ENCODE measurements around the gene ADAMTS17. TPM values are rescaled to one million over a fixed set of nuclear protein-coding genes. Genes with fewer than 3 reads are reported as not detected.

The ADAMTS17 gene
- total RNA-seq, 1 experiment from 2014 or later, result 1.5 TPM

DNA sequence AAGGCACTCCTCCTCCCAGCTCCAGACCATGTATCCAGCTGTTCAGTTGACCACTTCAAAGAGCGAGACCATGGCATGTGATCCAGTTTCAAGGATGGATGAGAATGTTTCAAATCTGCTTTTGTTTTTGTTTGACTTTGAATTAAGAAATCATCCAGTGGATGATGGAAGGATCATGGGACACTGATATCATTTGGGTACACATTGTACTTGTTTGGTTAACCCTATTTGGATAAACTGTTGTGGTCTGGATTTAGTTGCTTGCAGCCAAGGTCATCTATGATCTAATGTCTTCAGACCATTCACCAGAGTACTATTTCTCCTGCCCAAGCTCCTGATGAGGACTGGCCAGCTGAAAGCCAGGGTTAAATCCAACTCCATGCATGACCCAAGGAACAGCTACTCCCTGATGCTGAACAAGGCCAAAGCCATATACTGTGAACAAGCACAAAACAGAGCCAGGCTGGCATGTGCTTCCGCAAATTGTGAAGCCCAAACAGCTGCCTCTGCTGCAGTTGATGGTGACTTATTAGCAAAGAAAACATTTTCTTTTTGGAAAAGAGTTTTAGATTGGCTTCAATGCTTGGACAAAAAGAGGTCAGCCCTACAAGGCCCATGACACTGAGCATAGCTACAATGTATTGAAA is 5.2 kb upstream of the ADAMTS17 start:
- peaks cover 7% of the 10 kb centered on the region for H3K27me3 Mint-ChIP-seq (ENCODE audit: insufficient read depth, unreplicated experiment)
- no peak overlapping the region for H3K4me3 Mint-ChIP-seq (ENCODE audit: unreplicated experiment)
- Histone ChIP-seq H3K36me3 (ENCODE audit: control insufficient read depth, insufficient read depth, low read length) (no peaks in the 10 kb centered on the region), H3K4me3 (ENCODE audit: low read depth, low read length) (no peak overlapping the region), H3K9me3 (no peaks in the 10 kb centered on the region), H3K4me1 (no peaks in the 10 kb centered on the region), H3K27me3 (replicated peaks; ENCODE audit: control insufficient read depth, insufficient read depth, low read length) (no peaks in the 10 kb centered on the region)
- H3K4me1 Mint-ChIP-seq (ENCODE audit: low read depth, unreplicated experiment), result no peaks in the 10 kb centered on the region
- H3K9me3 Mint-ChIP-seq (ENCODE audit: unreplicated experiment), result peaks cover 2% of the 10 kb centered on the region
- BruUV-seq (replicated peaks), result no TSS peak
- ChIA-PET POLR2A (no interaction called here), CTCF (no interaction called here)
- H3K27ac Mint-ChIP-seq (ENCODE audit: unreplicated experiment), result no peak overlapping the region
- DNase-seq, result no peak
- intact Hi-C loops (cut with micrococcal nuclease; ENCODE audit: unreplicated experiment), result no loop called here
- TF ChIP-seq, protein P1, sequence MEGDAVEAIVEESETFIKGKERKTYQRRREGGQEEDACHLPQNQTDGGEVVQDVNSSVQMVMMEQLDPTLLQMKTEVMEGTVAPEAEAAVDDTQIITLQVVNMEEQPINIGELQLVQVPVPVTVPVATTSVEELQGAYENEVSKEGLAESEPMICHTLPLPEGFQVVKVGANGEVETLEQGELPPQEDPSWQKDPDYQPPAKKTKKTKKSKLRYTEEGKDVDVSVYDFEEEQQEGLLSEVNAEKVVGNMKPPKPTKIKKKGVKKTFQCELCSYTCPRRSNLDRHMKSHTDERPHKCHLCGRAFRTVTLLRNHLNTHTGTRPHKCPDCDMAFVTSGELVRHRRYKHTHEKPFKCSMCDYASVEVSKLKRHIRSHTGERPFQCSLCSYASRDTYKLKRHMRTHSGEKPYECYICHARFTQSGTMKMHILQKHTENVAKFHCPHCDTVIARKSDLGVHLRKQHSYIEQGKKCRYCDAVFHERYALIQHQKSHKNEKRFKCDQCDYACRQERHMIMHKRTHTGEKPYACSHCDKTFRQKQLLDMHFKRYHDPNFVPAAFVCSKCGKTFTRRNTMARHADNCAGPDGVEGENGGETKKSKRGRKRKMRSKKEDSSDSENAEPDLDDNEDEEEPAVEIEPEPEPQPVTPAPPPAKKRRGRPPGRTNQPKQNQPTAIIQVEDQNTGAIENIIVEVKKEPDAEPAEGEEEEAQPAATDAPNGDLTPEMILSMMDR (IDR thresholded peaks at IDR 0.05; ENCODE audit: insufficient read depth in 1 of 2, low read depth in 1 of 2, low read length in 1 of 2, severe bottlenecking in 1 of 2, unreplicated experiment in 1 of 2), result no peak
- no peaks in the 10 kb centered on the region for H3K36me3 Mint-ChIP-seq (ENCODE audit: insufficient read depth, unreplicated experiment)

- Histone ChIP-seq H3K4me3 (ENCODE audit: low read depth, low read length) (no peak overlapping the region), H3K27me3 (replicated peaks; ENCODE audit: control insufficient read depth, insufficient read depth, low read length) (no peaks in the 10 kb centered on the region), H3K36me3 (ENCODE audit: control insufficient read depth, insufficient read depth, low read length) (no peaks in the 10 kb centered on the region), H3K4me1 (no peaks in the 10 kb centered on the region), H3K9me3 (no peaks in the 10 kb centered on the region)
- H3K27me3 Mint-ChIP-seq (ENCODE audit: insufficient read depth, unreplicated experiment), result peaks cover 7% of the 10 kb centered on the region
- H3K36me3 Mint-ChIP-seq (ENCODE audit: insufficient read depth, unreplicated experiment), result no peaks in the 10 kb centered on the region
- BruUV-seq (replicated peaks), result no TSS peak
- TF ChIP-seq, protein P1 (IDR thresholded peaks at IDR 0.05; ENCODE audit: insufficient read depth in 1 of 2, low read depth in 1 of 2, low read length in 1 of 2, severe bottlenecking in 1 of 2, unreplicated experiment in 1 of 2), result no peak
- POLR2A ChIA-PET, result no interaction called here
- intact Hi-C loops (cut with micrococcal nuclease; ENCODE audit: unreplicated experiment), result no loop called here
- no peaks in the 10 kb centered on the region for H3K4me1 Mint-ChIP-seq (ENCODE audit: low read depth, unreplicated experiment)
- no peak overlapping the region for H3K4me3 Mint-ChIP-seq (ENCODE audit: unreplicated experiment)
- H3K9me3 Mint-ChIP-seq (ENCODE audit: unreplicated experiment), result no peaks in the 10 kb centered on the region
- CTCF ChIA-PET, result no interaction called here
- H3K27ac Mint-ChIP-seq (ENCODE audit: unreplicated experiment), result no peak overlapping the region
- DNase-seq, result no peak
Observed at GRCh38 chr15:100345438-100345837, 3.7 kb upstream of the ADAMTS17 start.

GRCh38 chr15:100343251-100343650 is 1.5 kb upstream of the ADAMTS17 start:
- H3K36me3 Mint-ChIP-seq (ENCODE audit: insufficient read depth, unreplicated experiment), result no peaks in the 10 kb centered on the region
- Histone ChIP-seq H3K4me3 (ENCODE audit: low read depth, low read length) (no peak overlapping the region), H3K9me3 (no peaks in the 10 kb centered on the region), H3K4me1 (no peaks in the 10 kb centered on the region), H3K27me3 (replicated peaks; ENCODE audit: control insufficient read depth, insufficient read depth, low read length) (no peaks in the 10 kb centered on the region), H3K36me3 (ENCODE audit: control insufficient read depth, insufficient read depth, low read length) (no peaks in the 10 kb centered on the region)
- no peaks in the 10 kb centered on the region for H3K9me3 Mint-ChIP-seq (ENCODE audit: unreplicated experiment)
- POLR2A ChIA-PET, result no interaction called here
- CTCF ChIA-PET, result no interaction called here
- no peaks in the 10 kb centered on the region for H3K4me1 Mint-ChIP-seq (ENCODE audit: low read depth, unreplicated experiment)
- H3K27ac Mint-ChIP-seq (ENCODE audit: unreplicated experiment), result no peak overlapping the region
- peaks cover 9% of the 10 kb centered on the region for H3K27me3 Mint-ChIP-seq (ENCODE audit: insufficient read depth, unreplicated experiment)
- H3K4me3 Mint-ChIP-seq (ENCODE audit: unreplicated experiment), result no peak overlapping the region
- intact Hi-C loops (cut with micrococcal nuclease; ENCODE audit: unreplicated experiment), result loop anchor here (2.0 kb wide), 1 partner anchor 136 kb away; no protein-coding TSS in a partner anchor
- TF ChIP-seq, protein P1 (IDR thresholded peaks at IDR 0.05; ENCODE audit: insufficient read depth in 1 of 2, low read depth in 1 of 2, low read length in 1 of 2, severe bottlenecking in 1 of 2, unreplicated experiment in 1 of 2), result no peak
- no peak for DNase-seq
- no TSS peak for BruUV-seq (replicated peaks)
